ENCODE results near the gene TNFRSF8.
"Not testable (repeated sequence)": the region's sequence is repeated elsewhere in the genome, so short reads cannot be mapped to it uniquely, and the experiment has no call there.

TNFRSF8 gene

GRCh38 chr1:12063141-12064072 lies at the start of gene TNFRSF8:
Gene TNFRSF8 (plus strand): TSS chr1:12063303. CDS start chr1:12063599, 296 bp downstream.
- DNase-seq (ENCODE audit: low spot score): no peak

GRCh38 chr1:12014141-12014991 lies 48.7 kb upstream of the TNFRSF8 start:
- no peak for DNase-seq (ENCODE audit: low spot score)

DNA sequence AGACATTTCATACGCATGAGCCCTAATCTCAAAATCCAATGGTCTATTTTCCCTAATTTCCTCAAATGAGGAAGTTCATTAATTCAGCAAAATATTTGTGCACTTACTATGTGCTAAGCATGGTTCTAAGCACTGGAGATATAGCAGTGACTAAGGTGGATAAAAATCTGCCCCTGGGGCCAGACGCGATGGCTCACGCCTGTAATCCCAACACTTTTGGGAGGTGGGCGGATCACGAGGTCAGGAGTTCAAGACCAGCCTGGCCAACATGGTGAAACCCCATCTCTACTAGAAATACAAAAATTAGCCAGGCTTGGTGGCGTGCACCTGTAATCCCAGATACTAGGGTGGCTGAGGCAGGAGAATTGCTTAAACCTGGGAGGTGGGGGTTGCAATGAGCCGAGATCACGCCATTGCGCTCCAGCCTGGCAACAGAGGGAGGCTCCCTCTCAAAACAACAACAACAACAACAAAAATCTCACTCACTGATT lies 48.1 kb upstream of the TNFRSF8 start:
- no peak for DNase-seq (ENCODE audit: low spot score)

DNA sequence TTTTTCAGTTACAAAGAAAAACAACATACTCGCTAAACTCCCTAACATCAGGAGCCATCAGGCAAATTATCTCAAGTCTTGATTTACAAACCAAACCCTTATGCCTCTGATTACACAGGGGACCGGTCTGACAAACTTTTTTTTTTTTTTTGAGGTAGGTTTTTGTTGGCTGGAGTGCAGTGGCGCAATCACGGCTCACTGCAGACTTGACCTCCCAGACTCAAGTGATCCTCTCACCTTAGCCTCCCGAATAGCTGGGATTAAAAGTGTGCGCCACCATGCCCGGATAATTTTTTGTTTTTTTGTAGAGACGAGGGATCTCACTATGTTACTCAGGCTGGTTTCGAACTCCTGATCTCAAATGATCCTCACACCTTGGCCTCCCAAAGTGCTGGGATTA lies 47.6 kb upstream of the TNFRSF8 start:
- no peak for DNase-seq (ENCODE audit: low spot score)

DNA sequence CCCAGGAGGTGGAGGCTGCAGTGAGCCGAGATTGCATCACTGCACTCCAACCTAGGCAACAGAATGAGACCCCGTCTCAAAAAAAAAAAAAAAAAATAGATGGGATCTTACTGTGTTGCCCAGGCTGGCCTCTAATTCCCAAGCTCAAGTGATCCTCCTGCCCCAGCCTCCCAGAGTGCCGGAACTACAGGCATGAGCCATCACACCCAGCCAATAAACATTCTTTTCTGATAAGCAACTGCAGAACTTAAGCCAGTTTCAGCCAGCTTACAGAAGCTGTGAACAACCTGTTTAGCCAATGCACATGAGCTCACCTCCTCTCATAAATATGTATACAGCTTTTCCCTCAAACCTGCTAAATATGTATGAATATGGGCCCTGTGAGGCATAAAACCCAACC lies 46.9 kb upstream of the TNFRSF8 start:
- DNase-seq (ENCODE audit: low spot score): no peak

- DNase-seq (ENCODE audit: low spot score): no peak
Measured at GRCh38 chr1:12019858-12020509, 43.1 kb upstream of the TNFRSF8 start.

GRCh38 chr1:12021616-12022015 lies 41.5 kb upstream of the TNFRSF8 start:
- no peak for DNase-seq (ENCODE audit: low spot score)

GRCh38 chr1:12022036-12022435 lies 41.1 kb upstream of the TNFRSF8 start:
- no peak for DNase-seq (ENCODE audit: low spot score)

- DNase-seq (ENCODE audit: low spot score): no peak
Measured at GRCh38 chr1:12026586-12026985, 36.5 kb upstream of the TNFRSF8 start.

GRCh38 chr1:12028248-12028647 lies 34.9 kb upstream of the TNFRSF8 start:
- DNase-seq (ENCODE audit: low spot score): no peak

- no peak for DNase-seq (ENCODE audit: low spot score)
Measured at GRCh38 chr1:12028957-12029511, 34.1 kb upstream of the TNFRSF8 start.

DNA sequence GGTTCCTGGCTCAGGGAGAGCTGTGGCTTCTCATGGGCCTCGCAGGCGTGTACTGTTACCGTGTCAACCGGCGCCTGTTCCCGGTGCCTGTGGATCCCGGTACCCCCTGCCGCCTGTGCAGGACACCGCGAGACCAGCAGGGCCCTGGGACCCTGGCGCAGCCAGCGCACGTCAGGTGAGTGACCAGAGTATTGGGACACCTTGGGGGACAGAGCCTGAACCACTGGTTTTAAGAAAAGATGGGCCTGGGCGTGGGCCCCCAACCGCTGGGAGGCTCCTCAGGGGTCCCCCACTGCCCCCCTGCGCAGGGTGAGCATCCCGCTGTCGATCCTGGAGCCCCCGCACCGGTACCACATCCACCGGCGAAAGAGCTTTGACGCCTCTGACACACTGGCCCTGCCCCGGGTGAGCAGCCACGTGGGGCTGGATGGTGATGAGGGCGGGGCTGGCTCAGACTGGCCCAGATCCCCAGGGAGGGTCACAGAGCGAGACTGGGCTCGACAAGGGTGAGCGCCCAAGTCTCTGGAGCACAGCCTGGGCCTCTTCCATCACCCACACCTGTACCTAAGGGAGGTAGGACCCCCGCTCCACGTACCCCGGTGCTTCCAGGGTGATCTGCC lies 33.3 kb upstream of the TNFRSF8 start:
- no peak for DNase-seq (ENCODE audit: low spot score)

DNA sequence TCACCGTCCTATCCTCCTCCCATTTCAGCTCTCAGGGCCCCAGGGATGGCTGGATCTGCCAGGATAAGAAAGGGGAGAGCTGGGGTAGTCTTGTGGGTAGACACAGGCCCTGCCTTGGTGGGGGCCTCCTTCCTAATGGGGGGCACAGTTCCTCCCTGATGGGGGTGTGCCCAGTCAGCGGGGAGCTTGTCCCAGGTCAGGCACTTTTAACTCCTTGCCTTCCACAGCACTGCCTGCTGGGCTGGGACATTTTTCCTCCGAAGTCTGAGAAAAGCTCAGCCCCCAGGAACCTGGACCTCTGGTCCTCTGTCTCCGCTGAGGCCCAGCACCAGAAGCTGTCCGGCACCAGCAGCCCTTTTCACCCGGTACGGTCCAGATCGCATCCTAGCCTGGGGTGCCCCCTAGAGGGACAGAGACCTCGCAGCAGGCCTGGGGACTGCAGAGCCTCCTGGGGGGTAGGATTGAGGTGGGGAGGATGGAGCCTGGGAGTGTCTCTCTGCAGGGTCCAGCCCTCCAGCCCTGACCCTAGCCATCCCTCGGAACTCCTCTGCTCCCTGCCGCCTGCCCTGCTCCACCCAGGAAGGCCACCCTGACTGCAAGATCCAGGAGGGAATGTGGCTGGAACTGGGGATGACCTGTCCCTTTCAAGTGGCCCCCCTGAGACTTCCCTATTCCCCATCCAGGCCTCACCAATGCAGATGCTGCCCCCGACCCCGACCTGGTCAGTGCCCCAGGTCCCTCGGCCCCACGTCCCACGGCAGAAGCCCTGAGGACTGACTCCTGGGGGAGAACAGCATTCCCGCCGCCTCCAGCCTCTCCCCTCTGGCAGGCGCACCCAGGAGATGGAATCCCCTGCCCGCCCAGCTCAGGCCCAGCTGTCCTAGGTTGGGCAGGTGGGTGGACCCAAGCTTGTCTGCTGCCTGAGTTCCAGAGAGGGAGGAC lies 31.8 kb upstream of the TNFRSF8 start:
- no peak for DNase-seq (ENCODE audit: low spot score)

- no peak for DNase-seq (ENCODE audit: low spot score)
Measured at GRCh38 chr1:12032161-12032621, 30.9 kb upstream of the TNFRSF8 start.

- not testable (repeated sequence) for DNase-seq (ENCODE audit: low spot score)
Measured at GRCh38 chr1:12033441-12033840, 29.7 kb upstream of the TNFRSF8 start.

- DNase-seq (ENCODE audit: low spot score): no peak
Measured at GRCh38 chr1:12034381-12034801, 28.7 kb upstream of the TNFRSF8 start.

DNA sequence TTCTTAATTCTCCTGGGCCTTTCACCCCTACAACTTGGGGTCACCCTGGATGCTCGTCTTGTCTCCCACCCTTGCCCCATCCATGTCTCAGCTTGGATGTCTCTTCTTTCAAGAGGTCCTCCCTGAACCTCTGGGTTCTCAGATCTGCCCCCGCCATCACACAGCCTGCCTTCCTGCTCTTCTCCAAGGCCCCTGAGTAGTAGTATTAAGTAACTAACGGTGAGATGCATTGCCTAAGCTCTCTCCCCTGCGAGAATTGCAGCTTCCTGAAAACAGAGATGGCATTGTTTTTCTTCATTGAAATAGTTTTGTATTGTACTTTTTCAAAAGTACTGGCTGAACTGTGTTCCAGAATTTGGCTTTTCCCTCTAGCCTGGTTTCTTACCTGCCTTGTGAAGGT lies 27.8 kb upstream of the TNFRSF8 start:
- no peak for DNase-seq (ENCODE audit: low spot score)

DNA sequence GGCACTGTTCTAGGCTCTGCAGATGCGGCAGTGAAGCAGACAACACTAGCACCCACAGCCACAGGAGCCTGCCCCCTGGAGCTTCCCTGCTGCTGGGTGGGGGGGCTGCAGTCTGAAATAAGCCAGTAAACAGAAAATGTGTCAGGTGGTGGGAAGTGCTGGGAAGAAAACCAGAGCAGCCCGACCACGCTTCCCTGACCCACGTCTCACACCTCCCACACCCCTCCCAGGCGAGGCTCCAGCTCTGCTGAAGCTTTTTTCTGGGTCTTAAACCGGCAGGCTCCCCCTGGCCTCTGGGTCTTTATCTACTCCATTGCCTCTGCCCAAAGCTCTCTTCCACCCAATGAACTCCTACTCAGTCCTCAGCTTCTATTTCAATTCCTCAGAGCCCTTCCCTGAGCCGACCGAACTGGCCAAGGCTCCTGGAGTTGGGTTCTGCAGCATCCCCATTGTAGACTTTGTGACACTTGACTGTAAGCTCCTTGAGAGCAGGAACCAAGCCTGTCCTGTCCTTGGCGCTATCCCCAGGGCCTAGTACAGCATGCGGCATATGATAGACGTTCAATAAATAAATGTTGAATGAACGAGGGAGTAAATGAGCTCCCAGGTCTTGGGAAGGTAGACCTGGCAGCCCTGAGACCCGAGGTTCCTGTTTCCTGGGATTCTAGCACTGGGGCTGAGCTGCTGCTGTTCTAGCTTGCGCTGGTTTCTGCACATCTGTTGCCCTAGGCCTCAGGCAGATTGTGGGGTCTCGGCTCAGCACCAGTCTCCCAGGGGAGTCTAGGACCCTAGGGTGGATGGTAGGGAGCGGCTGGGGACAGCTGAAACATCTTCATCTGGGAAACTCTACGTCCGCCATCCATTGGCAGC lies 25.4 kb upstream of the TNFRSF8 start:
- DNase-seq (ENCODE audit: low spot score): no peak
